Measurements from ENCODE around the gene SCN7A.

GRCh38 chr2:166413255-166413654 lies 80.8 kb downstream of the SCN7A start:
- no peak for TF ChIP-seq CTCF (optimal IDR thresholded peaks at IDR 0.05 in 1 of 3, IDR thresholded peaks at IDR 0.05 in 1 of 3, conservative IDR thresholded peaks at IDR 0.05 in 1 of 3; ENCODE audit: extremely low read depth in 1 of 3, insufficient read depth in 2 of 3, low read length in 3 of 3)
- no peak for TF ChIP-seq EZH2 (IDR thresholded peaks at IDR 0.05; ENCODE audit: low read length)
